HEK293 (cell line): ENCODE measurements around the gene AP2M1.

ENCODE experiments used
- ATF2 ChIP-seq: fragments of 450-650 bp; formaldehyde crosslinking; IDR thresholded peaks from 2 replicates; pipeline ENCODE4 v1.5.1; 2016; ENCODE audit warnings: missing biosample characterization, missing genetic modification characterization, low read depth
- CTCF ChIP-seq: fragments of 450-650 bp; formaldehyde crosslinking; IDR thresholded peaks from 2 replicates; pipeline ENCODE4 v1.5.1; 2016; ENCODE audit warnings: missing biosample characterization, missing genetic modification characterization
- KLF8 ChIP-seq: fragments of 450-650 bp; formaldehyde crosslinking; IDR thresholded peaks from 2 replicates; pipeline ENCODE4 v1.5.1; 2016; ENCODE audit warnings: missing biosample characterization, missing genetic modification characterization
- KLF9 ChIP-seq: fragments of 450-650 bp; formaldehyde crosslinking; IDR thresholded peaks from 2 replicates; pipeline ENCODE4 v1.5.1; 2016; ENCODE audit warnings: missing biosample characterization, missing genetic modification characterization, low read depth
- REPIN1 ChIP-seq: fragments of 450-650 bp; formaldehyde crosslinking; IDR thresholded peaks from 2 replicates; pipeline ENCODE4 v1.5.1; 2017; ENCODE audit warnings: missing biosample characterization, missing genetic modification characterization, low read depth
- REST ChIP-seq: fragments of 450-650 bp; formaldehyde crosslinking; IDR thresholded peaks from 2 replicates; pipeline ENCODE4 v1.5.1; 2016; ENCODE audit warnings: missing biosample characterization, missing genetic modification characterization
- WT1 ChIP-seq: fragments of 450-650 bp; formaldehyde crosslinking; IDR thresholded peaks from 2 replicates; pipeline ENCODE4 v1.5.1; 2016; ENCODE audit warnings: missing biosample characterization, missing genetic modification characterization
- ZBTB8A ChIP-seq: fragments of 450-650 bp; formaldehyde crosslinking; IDR thresholded peaks from 2 replicates; pipeline ENCODE4 v1.5.1; 2016; ENCODE audit warnings: missing biosample characterization, missing genetic modification characterization
- ZNF146 ChIP-seq: fragments of 450-650 bp; formaldehyde crosslinking; IDR thresholded peaks from 2 replicates; pipeline ENCODE4 v1.5.1; 2016; ENCODE audit warnings: missing biosample characterization, missing genetic modification characterization
- ZNF18 ChIP-seq: fragments of 450-650 bp; formaldehyde crosslinking; IDR thresholded peaks from 2 replicates; pipeline ENCODE4 v1.5.1; 2016; ENCODE audit warnings: missing biosample characterization, missing genetic modification characterization
- ZNF223 ChIP-seq: fragments of 450-650 bp; formaldehyde crosslinking; IDR thresholded peaks from 2 replicates; pipeline ENCODE4 v1.5.1; 2016; ENCODE audit warnings: missing biosample characterization, missing genetic modification characterization
- ZNF513 ChIP-seq: fragments of 450-650 bp; IDR thresholded peaks from 2 replicates; pipeline ENCODE4 v1.5.1; 2018; ENCODE audit warnings: missing biosample characterization, missing genetic modification characterization

- no peak for TF ChIP-seq REST (tag by site-specific recombination)
- 0 out of 2 replicates have a peak, but pooled peaks have one; percentile 10 for TF ChIP-seq KLF9
- no peak for TF ChIP-seq REPIN1 (tag by site-specific recombination)
- no peak for TF ChIP-seq ZNF513
- no peak for TF ChIP-seq CTCF (tag by site-specific recombination)
- no peak for TF ChIP-seq WT1 (tag by site-specific recombination)
- no peak for TF ChIP-seq ZBTB8A (tag by site-specific recombination)
- no peak for TF ChIP-seq KLF8 (tag by site-specific recombination)
- TF ChIP-seq ATF2 (tag by site-specific recombination): no peak
- TF ChIP-seq ZNF223 (tag by site-specific recombination): no peak
- no peak for TF ChIP-seq ZNF18 (tag by site-specific recombination)
- TF ChIP-seq ZNF146 (tag by site-specific recombination): no peak
Measured at GRCh38 chr3:184186184-184186901, 11.7 kb downstream of the AP2M1 start, which contains the start of gene ABCF3.
